GM21367 (cell line): ENCODE results near the gene CYP2C19.
"Not testable (repeated sequence)": the region's sequence is repeated elsewhere in the genome, so short reads cannot be mapped to it uniquely, and the experiment has no call there.

Experiments
- ATAC-seq: cut with Tn5 transposase; IDR thresholded peaks from one replicate; pipeline ENCODE4 v1.9.1; 2021; ENCODE audit not compliant: unreplicated experiment

The CYP2C19 gene

GRCh38 chr10:94762393-94762792 is at the start of gene CYP2C19:
TSS of gene CYP2C19 (plus strand) at chr10:94762681. CDS start at chr10:94762706, 25 bp downstream.
- no peak for ATAC-seq

DNA sequence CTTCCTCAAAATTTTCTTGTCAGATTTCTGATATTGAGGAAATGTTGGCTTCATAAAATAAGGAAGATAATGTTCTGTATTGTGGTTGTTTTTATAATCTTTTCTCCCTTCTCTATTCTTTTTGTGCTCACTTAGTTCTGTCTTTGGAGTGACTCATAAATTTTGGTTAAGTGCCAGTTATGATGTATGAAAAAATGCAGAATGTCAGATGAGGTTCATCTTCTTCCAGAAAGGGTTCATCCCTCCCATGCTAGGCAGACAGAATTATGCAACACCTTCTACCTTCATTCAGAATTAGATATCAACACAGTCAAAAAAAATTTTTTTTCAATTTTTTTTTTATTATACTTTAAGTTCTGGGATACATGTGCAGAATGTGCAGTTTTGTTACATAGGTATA is 36.6 kb upstream of the CYP2C19 start:
- ATAC-seq, result no peak

- ATAC-seq, result no peak
These were observed 27.3 kb upstream of the CYP2C19 start for GRCh38 chr10:94735197-94735596.

- ATAC-seq, result no peak
These were observed 23.9 kb upstream of the CYP2C19 start for GRCh38 chr10:94738588-94738987.

GRCh38 chr10:94747137-94747536 is 15.3 kb upstream of the CYP2C19 start:
- ATAC-seq, result no peak

GRCh38 chr10:94747838-94748237 is 14.6 kb upstream of the CYP2C19 start:
- ATAC-seq, result no peak

- no peak for ATAC-seq
These were observed 4.6 kb upstream of the CYP2C19 start for GRCh38 chr10:94757916-94758315.

DNA sequence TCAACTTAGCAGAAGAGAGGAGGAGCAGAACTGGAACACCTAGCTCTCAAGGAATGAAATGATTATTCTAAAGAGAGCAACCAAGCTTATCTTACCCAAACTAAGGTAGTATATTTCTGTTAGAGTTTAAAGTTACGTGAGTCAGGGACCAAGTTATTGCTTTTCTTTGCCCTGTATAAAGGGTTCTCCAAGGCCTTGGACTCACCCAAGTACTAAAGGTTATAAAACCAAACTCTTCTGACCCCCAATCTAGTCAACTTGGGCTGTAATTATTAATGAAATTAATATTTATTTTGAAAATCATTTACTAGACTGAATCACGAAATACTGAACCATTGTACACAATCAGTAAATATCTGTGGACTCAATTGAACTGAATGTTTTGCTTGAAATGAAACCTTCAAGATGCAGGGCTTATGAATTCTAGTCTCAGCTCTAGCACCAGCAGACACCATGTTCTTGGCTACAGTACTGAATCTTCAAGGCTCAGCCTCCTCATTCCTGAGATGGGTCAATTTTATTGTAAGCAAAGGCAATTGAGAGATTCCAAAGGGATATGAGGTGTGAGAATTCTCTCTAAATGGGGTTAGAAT is 1.8 kb upstream of the CYP2C19 start:
- no peak for ATAC-seq

DNA sequence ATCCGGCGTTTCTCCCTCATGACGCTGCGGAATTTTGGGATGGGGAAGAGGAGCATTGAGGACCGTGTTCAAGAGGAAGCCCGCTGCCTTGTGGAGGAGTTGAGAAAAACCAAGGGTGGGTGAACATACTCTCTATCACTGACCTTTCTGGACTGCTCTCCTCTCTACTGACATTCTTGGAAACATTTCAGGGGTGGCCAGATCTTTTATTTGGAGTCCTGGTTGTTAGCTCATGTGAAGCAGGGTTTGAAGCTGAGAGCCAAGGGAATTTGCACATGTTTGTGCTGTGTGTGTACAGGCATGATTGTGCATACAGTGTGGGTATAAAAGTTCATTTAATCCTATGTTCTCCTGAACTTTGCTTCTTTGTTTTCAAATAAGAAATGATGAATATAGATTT is 12.9 kb downstream of the CYP2C19 start:
- not testable (repeated sequence) for ATAC-seq

- ATAC-seq, result no peak
These were observed 15.5 kb downstream of the CYP2C19 start for GRCh38 chr10:94777886-94778458.

DNA sequence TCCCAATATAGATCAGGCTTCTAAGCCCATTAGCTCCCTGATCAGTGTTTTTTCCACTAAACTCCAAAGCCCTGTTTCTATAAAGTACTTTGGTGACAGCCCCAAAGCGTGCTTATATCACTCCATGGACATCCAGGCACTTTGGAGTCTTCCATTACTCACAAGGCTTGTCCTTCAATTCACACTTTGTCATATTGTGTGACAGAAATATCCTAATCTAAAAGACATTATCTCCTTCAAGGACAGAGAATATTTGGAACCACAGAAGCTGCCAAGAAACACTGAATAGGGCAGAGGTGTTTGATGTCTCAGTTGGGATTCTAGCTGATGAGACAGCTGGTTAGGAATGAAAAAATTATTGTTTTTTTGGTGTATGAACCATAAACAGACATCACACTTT is 18.4 kb downstream of the CYP2C19 start:
- no peak for ATAC-seq

GRCh38 chr10:94784256-94784655 is 21.8 kb downstream of the CYP2C19 start:
- no peak for ATAC-seq

GRCh38 chr10:94785211-94785610 is 22.7 kb downstream of the CYP2C19 start:
- no peak for ATAC-seq

GRCh38 chr10:94800551-94800950 is 38.1 kb downstream of the CYP2C19 start:
- ATAC-seq, result not testable (repeated sequence)

DNA sequence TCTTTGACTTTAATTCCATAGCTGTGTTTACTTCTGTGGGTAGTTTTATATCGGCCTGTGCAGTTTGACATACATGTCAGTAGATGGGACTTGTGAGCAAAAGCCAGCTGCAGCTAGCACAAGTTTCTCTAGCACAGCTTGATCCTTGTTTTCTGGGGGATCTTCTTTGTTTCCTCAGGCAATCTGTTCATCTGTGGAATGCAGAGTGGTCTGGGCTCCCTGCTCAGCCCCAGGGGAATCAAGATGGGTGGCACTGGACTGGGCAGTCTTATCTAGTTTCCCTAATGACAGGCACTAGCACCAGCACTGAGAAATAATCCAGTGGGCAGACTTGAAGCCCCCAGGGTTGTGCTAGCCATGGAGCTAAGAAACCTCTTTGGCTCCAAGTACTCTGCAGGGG is 40.8 kb downstream of the CYP2C19 start:
- no peak for ATAC-seq

- ATAC-seq, result not testable (repeated sequence)
These were observed 67.5 kb downstream of the CYP2C19 start for GRCh38 chr10:94830025-94830424.

DNA sequence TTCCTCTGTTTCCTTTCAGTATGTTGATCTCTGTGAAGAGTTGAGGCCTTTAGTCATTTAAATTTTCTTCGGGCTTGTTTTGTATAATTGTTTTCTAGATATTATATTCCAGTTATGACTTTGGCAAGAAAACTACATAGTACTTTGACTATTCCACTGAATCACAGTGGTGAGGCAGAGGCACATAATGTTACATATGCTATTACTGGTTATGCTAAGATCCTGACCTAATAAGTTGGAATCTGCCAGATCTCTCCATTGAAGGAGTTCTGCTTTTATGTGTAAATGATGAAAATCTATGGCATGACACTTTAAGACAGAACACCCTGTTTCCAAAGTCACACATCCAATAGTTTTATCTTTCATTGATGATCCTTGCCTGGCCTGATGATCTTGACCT is 83.7 kb downstream of the CYP2C19 start:
- no peak for ATAC-seq

DNA sequence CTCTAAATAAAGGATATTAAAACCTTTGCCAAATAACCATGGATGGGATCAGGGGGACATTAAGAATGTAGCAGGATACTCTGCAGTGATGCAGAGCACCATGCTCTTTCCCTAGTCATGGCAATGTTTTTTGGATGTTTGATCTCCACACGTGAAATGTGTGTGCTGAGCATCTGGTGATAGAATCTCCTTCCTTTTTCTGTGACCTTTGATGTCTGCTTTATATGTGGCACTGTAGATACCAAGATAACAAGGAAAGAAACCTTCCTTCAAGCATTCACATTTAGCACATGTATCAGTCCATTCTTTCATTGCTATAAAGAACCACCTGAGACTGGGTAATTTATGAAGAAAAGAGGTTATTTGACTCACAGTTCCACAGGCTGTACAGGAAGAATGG is 88.3 kb downstream of the CYP2C19 start:
- no peak for ATAC-seq

GRCh38 chr10:94851263-94851662 is 88.8 kb downstream of the CYP2C19 start:
- ATAC-seq, result no peak

GRCh38 chr10:94852438-94852837 is 90.0 kb downstream of the CYP2C19 start:
- no peak for ATAC-seq

DNA sequence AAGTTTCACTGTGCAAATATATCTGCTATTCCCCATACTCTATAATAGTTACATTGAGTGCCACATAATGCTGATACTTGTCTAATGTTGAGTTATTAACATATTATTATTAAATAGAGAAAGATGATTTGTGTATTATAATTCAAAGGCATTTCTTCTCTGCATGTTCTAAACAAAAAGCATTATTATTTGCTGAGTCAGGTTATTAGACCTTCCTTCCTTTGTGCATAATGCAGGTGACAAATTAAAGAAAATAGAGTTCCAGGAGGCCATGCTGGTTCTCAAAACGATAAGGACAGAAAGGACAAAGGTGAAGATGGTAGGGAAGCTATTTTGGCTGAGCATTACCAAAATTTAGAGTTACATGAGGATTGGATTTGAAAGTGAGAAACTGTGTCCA is 90.6 kb downstream of the CYP2C19 start:
- ATAC-seq, result no peak

GRCh38 chr10:94858005-94858404 is 95.5 kb downstream of the CYP2C19 start:
- ATAC-seq, result no peak

- no peak for ATAC-seq
These were observed 96.6 kb downstream of the CYP2C19 start for GRCh38 chr10:94859086-94859485.
